ENCODE data around the gene TPSAB1. TPM values are rescaled to one million over a fixed set of nuclear protein-coding genes. Genes with fewer than 3 reads are reported as not detected.

Gene TPSAB1
- total and polyA plus RNA-seq, 4 donors: 0.23 to 10.8 (median 1.2) TPM

DNA sequence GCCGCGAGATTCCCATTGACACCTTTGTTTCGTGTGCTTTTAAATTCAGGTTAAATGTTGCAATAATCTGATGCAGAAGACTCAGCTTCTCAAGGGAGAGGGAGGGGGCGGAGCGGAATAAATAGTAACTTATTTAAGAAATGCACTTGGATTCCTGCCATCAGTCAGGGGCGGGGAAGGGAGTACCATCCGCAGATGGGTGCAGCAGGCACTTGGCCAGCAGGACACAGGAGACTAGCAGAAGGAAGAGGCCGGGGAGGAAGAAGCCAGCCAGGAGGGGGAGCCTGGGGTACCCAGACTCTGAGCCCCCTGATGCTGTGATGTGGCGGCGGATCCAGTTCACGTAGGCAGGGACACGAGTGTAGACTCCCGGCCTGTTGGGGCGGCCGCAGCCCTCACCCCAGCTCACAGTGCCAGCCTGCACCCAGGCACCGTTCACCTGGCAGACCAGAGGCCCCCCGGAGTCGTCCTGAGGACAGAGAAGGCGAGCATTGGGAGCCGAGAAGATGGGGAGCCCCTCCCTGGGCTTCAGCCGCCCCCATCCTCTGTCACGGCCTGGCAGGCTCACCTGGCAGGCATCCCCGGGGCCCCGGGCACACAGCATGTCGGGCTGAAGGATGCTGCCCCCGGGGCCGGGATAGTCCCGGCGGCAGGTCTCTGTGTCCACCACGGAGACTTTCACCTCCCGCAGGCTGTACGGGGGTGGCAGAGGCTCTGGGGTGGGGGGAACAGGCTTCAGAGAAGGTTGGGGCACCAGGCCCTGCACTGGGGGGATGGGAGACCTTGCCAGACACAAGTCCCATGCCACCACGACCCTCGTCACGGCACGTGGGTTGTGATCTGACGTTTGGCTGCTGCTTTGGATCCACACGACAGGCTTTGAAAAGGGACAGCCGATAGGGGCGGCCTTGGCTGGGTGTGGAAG, 18.6 kb upstream of the TPSAB1 start:
- WGBS: 83% methylated on average over 40 of the region's 40 CpGs
- Histone ChIP-seq H3K9ac (ENCODE audit: low read depth in 1 of 2, low read length in 2 of 2) (no peak overlapping the region), H3K4me1 (ENCODE audit: control insufficient read depth in 4 of 4, insufficient read depth in 4 of 4, low read length in 3 of 4) (peaks cover 0 to 8% (median 2%) of the 10 kb centered on the region in 4 donors), H3K4me3 (ENCODE audit: low read depth in 1 of 3, low read length in 3 of 3) (no peak overlapping the region), H3K27me3 (ENCODE audit: control insufficient read depth in 4 of 4, insufficient read depth in 4 of 4, low read length in 3 of 4) (no peaks in the 10 kb centered on the region), H3K9me3 (ENCODE audit: control insufficient read depth in 4 of 4, low read length in 3 of 4) (no peaks in the 10 kb centered on the region), H3K36me3 (ENCODE audit: control insufficient read depth in 4 of 4, insufficient read depth in 3 of 4, low read depth in 1 of 4, low read length in 3 of 4) (peaks cover 0 to 36% (median 8%) of the 10 kb centered on the region in 4 donors), H3K27ac (ENCODE audit: low read depth in 1 of 2, low read length in 2 of 2) (no peak overlapping the region)
- TF ChIP-seq RXRA (IDR thresholded peaks at IDR 0.05) (no peak), JUND (IDR thresholded peaks at IDR 0.05) (no peak), HNF4G (IDR thresholded peaks at IDR 0.05) (no peak), SP1 (IDR thresholded peaks at IDR 0.05) (no peak), GABPA (IDR thresholded peaks at IDR 0.05 in 1 of 2, conservative IDR thresholded peaks at IDR 0.05 in 1 of 2) (no peak), HNF4A (conservative IDR thresholded peaks at IDR 0.05) (no peak), NR2F2 (IDR thresholded peaks at IDR 0.05) (no peak)
- TF ChIP-seq, protein P1, sequence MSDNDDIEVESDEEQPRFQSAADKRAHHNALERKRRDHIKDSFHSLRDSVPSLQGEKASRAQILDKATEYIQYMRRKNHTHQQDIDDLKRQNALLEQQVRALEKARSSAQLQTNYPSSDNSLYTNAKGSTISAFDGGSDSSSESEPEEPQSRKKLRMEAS (IDR thresholded peaks at IDR 0.05): no peak
- TF ChIP-seq, protein P2, sequence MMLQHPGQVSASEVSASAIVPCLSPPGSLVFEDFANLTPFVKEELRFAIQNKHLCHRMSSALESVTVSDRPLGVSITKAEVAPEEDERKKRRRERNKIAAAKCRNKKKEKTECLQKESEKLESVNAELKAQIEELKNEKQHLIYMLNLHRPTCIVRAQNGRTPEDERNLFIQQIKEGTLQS (IDR thresholded peaks at IDR 0.05): no peak
- TF ChIP-seq, protein P3, sequence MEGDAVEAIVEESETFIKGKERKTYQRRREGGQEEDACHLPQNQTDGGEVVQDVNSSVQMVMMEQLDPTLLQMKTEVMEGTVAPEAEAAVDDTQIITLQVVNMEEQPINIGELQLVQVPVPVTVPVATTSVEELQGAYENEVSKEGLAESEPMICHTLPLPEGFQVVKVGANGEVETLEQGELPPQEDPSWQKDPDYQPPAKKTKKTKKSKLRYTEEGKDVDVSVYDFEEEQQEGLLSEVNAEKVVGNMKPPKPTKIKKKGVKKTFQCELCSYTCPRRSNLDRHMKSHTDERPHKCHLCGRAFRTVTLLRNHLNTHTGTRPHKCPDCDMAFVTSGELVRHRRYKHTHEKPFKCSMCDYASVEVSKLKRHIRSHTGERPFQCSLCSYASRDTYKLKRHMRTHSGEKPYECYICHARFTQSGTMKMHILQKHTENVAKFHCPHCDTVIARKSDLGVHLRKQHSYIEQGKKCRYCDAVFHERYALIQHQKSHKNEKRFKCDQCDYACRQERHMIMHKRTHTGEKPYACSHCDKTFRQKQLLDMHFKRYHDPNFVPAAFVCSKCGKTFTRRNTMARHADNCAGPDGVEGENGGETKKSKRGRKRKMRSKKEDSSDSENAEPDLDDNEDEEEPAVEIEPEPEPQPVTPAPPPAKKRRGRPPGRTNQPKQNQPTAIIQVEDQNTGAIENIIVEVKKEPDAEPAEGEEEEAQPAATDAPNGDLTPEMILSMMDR (IDR thresholded peaks at IDR 0.05; ENCODE audit: low read depth, low read length, missing input control): no peak
- TF ChIP-seq, protein P4, sequence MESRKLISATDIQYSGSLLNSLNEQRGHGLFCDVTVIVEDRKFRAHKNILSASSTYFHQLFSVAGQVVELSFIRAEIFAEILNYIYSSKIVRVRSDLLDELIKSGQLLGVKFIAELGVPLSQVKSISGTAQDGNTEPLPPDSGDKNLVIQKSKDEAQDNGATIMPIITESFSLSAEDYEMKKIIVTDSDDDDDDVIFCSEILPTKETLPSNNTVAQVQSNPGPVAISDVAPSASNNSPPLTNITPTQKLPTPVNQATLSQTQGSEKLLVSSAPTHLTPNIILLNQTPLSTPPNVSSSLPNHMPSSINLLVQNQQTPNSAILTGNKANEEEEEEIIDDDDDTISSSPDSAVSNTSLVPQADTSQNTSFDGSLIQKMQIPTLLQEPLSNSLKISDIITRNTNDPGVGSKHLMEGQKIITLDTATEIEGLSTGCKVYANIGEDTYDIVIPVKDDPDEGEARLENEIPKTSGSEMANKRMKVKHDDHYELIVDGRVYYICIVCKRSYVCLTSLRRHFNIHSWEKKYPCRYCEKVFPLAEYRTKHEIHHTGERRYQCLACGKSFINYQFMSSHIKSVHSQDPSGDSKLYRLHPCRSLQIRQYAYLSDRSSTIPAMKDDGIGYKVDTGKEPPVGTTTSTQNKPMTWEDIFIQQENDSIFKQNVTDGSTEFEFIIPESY (IDR thresholded peaks at IDR 0.05): no peak
- TF ChIP-seq, protein P5, sequence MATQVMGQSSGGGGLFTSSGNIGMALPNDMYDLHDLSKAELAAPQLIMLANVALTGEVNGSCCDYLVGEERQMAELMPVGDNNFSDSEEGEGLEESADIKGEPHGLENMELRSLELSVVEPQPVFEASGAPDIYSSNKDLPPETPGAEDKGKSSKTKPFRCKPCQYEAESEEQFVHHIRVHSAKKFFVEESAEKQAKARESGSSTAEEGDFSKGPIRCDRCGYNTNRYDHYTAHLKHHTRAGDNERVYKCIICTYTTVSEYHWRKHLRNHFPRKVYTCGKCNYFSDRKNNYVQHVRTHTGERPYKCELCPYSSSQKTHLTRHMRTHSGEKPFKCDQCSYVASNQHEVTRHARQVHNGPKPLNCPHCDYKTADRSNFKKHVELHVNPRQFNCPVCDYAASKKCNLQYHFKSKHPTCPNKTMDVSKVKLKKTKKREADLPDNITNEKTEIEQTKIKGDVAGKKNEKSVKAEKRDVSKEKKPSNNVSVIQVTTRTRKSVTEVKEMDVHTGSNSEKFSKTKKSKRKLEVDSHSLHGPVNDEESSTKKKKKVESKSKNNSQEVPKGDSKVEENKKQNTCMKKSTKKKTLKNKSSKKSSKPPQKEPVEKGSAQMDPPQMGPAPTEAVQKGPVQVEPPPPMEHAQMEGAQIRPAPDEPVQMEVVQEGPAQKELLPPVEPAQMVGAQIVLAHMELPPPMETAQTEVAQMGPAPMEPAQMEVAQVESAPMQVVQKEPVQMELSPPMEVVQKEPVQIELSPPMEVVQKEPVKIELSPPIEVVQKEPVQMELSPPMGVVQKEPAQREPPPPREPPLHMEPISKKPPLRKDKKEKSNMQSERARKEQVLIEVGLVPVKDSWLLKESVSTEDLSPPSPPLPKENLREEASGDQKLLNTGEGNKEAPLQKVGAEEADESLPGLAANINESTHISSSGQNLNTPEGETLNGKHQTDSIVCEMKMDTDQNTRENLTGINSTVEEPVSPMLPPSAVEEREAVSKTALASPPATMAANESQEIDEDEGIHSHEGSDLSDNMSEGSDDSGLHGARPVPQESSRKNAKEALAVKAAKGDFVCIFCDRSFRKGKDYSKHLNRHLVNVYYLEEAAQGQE (IDR thresholded peaks at IDR 0.05): no peak
- no peak for DNase-seq (ENCODE audit: low spot score)
